Body of pancreas (tissue), 4 donors: ENCODE measurements around the gene COMT.

Source experiments
- CTCF ChIP-seq, 7 experiments: fragments of 450-650 bp in 4 of 7; fragments of 200-600 bp in 3 of 7; sonication (generic) in 3 of 7; IDR thresholded peaks; one replicate each; pipeline ENCODE4 v1.5.1; 2016 to 2019; ENCODE audit warnings: antibody characterized with exemption in 7 of 7
- POLR2A ChIP-seq, 3 donors: fragments of 450-650 bp; IDR thresholded peaks; one replicate each; pipeline ENCODE4 v1.6.1; 2016; ENCODE audit warnings: antibody characterized with exemption in 3 of 3, mild to moderate bottlenecking in 2 of 3

GRCh38 chr22:19905347-19906276 lies 36.0 kb upstream of the COMT start:
- TF ChIP-seq CTCF (IDR thresholded peaks at IDR 0.05) = no peak
- no peak for TF ChIP-seq POLR2A (IDR thresholded peaks at IDR 0.05)
